Measurements from ENCODE around the gene CYREN.
"Not testable (repeated sequence)": the region's sequence is repeated elsewhere in the genome, so short reads cannot be mapped to it uniquely, and the experiment has no call there.

CYREN gene

DNA sequence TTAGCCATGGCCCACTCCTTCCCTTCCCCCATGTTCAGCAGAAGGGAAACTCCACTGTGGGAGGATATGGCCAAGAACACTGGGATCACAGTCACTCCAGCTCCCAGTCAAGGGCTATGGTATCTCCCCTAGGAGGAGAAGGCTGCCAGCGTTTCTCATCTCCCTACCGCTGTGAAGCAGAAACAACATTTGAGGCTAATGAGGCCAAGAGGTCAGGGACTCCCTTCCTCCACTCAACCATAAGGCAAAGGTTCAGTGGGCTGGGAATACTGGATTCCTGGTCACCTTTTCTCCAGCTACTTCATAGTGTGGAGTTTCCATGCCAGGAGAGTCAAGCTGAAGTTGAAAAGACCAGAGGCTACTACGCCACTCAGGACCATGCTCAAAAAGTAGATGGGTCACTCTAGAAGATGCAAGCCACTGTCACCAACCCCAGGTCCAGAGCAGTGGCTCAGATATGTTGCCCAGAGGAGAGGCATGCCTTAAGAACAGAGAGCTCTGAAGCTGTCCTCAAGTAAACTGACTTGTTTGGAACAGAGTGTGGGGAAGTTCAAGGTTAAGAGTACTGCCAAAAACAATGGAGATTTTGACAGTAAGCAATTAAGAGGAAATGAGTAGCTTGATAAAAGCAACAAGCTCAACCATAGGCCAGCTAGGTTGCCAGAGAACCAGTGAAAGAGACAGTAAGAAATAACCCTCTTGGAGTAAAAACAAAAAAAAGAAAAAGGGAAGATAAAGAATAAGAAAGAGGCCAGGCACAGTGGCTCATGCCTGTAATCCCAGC is 26.4 kb downstream of the CYREN start:
- H2AFZ ChIP-seq (ENCODE audit: low read length, unreplicated experiment) = no peak overlapping the region

DNA sequence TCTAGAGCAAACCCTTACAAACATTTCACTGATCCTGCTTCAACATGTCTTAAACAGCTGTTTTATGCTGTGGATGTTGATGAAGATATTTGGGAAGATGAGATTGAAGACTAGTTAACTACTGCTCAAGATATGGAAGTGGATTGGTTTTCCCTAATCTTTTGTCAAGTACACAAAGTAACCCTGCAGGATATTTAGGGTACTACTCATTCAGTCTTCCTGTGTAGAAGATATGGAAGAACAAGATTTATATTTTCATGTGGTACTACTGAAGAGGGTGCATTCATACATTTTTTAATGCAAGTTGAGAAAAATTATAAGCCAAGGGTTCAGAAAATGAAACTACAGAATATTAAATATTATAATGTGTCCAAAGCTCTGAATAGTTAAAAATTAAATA is 40.9 kb downstream of the CYREN start:
- Histone ChIP-seq H3K4me1 (ENCODE audit: control insufficient read depth, insufficient read depth, low read length, unreplicated experiment) (no peaks in the 10 kb centered on the region), H3K79me2 (ENCODE audit: control insufficient read depth, insufficient read depth, low read length, unreplicated experiment) (no peaks in the 10 kb centered on the region), H2AFZ (ENCODE audit: low read length, unreplicated experiment) (no peak overlapping the region), H3K27me3 (ENCODE audit: insufficient read depth, low read length) (peaks cover 5% of the 10 kb centered on the region; the same call in 1 of the 2 replicates), H3K4me3 (ENCODE audit: low read depth, low read length) (no peak overlapping the region), H3K36me3 (ENCODE audit: insufficient read depth, low read length) (no peaks in the 10 kb centered on the region; the same call in 1 of the 2 replicates), H3K27ac (ENCODE audit: low read depth, low read length) (no peak overlapping the region)

More for the DNA sequence above, 26.4 kb downstream of the CYREN start:
- Histone ChIP-seq H3K4me3 (ENCODE audit: low read depth, low read length) (no peak overlapping the region), H3K36me3 (ENCODE audit: insufficient read depth, low read length) (no peaks in the 10 kb centered on the region), H3K27ac (ENCODE audit: low read depth, low read length) (no peak overlapping the region), H3K27me3 (ENCODE audit: insufficient read depth, low read length) (no peaks in the 10 kb centered on the region), H3K79me2 (ENCODE audit: control insufficient read depth, insufficient read depth, low read length, unreplicated experiment) (peaks cover 8% of the 10 kb centered on the region), H3K4me1 (ENCODE audit: control insufficient read depth, insufficient read depth, low read length, unreplicated experiment) (peaks cover 5% of the 10 kb centered on the region)

DNA sequence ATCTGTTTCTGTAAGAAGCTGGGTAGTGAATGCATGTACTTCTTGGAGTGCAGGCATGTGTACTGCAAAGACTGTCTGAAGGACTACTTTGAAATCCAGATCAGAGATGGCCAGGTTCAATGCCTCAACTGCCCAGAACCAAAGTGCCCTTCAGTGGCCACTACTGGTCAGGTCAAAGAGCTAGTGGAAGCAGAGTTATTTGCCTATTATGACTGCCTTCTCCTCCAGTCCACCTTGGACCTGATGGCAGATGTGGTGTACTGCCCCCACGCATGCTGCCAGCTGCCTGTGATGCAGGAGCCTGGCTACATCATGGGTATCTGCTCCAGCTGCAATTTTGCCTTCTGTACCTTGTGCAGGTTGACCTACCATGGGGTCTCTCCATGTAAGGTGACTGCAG is 41.6 kb downstream of the CYREN start:
- Histone ChIP-seq H3K4me3 (ENCODE audit: low read depth, low read length) (no peak overlapping the region), H2AFZ (ENCODE audit: low read length, unreplicated experiment) (no peak overlapping the region), H3K27ac (ENCODE audit: low read depth, low read length) (no peak overlapping the region), H3K79me2 (ENCODE audit: control insufficient read depth, insufficient read depth, low read length, unreplicated experiment) (no peaks in the 10 kb centered on the region), H3K27me3 (ENCODE audit: insufficient read depth, low read length) (peaks cover 5% of the 10 kb centered on the region; the same call in 1 of the 2 replicates), H3K36me3 (ENCODE audit: insufficient read depth, low read length) (no peaks in the 10 kb centered on the region; the same call in 1 of the 2 replicates), H3K4me1 (ENCODE audit: control insufficient read depth, insufficient read depth, low read length, unreplicated experiment) (no peaks in the 10 kb centered on the region)

DNA sequence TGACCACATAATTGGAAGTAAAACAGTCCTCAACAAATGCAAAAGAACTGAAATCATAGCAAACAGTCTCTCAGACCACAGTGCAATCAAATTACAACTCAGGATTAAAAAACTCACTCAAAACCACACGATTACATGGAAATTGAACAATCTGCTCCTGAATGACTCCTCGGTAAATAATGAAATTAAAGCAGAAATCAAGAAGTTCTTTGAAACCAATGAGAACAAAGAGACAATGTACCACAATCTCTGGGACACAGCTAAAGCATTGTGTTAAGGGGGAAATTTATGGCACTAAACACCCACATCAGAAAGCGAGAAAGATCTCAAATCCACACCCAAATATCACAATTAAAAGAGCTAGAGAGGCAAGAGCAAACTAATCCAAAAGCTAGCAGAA is 45.9 kb downstream of the CYREN start:
- H3K27ac ChIP-seq (ENCODE audit: low read depth, low read length); H3K36me3 ChIP-seq (ENCODE audit: insufficient read depth, low read length); H2AFZ ChIP-seq (ENCODE audit: low read length, unreplicated experiment); H3K79me2 ChIP-seq (ENCODE audit: control insufficient read depth, insufficient read depth, low read length, unreplicated experiment); H3K27me3 ChIP-seq (ENCODE audit: insufficient read depth, low read length); H3K4me3 ChIP-seq (ENCODE audit: low read depth, low read length); H3K4me1 ChIP-seq (ENCODE audit: control insufficient read depth, insufficient read depth, low read length, unreplicated experiment): not testable (repeated sequence)

DNA sequence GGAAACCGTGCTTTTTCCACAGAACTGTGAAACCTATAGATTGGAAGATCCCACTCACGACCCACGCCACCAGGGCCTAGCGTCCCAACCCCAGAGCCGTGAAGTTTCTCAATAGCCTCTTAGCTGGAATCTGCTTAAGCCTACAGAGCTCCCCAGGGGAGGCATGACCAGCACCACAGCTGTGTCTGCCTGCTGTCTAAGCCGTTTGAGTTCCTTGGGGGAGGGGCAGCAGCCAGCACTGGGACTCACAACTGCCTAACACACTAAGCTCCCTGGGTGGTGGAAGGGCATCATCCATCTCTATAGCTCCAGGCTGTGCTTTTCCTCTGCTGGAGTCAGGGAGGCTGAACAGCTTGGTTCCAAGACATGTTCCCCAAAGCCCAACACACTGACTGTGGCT is 48.6 kb downstream of the CYREN start:
- Histone ChIP-seq H3K27ac (ENCODE audit: low read depth, low read length) (no peak overlapping the region), H3K27me3 (ENCODE audit: insufficient read depth, low read length) (peaks cover 5% of the 10 kb centered on the region; the same call in 1 of the 2 replicates), H3K4me3 (ENCODE audit: low read depth, low read length) (no peak overlapping the region), H2AFZ (ENCODE audit: low read length, unreplicated experiment) (no peak overlapping the region), H3K36me3 (ENCODE audit: insufficient read depth, low read length) (no peaks in the 10 kb centered on the region), H3K79me2 (ENCODE audit: control insufficient read depth, insufficient read depth, low read length, unreplicated experiment) (no peaks in the 10 kb centered on the region), H3K4me1 (ENCODE audit: control insufficient read depth, insufficient read depth, low read length, unreplicated experiment) (no peaks in the 10 kb centered on the region)

DNA sequence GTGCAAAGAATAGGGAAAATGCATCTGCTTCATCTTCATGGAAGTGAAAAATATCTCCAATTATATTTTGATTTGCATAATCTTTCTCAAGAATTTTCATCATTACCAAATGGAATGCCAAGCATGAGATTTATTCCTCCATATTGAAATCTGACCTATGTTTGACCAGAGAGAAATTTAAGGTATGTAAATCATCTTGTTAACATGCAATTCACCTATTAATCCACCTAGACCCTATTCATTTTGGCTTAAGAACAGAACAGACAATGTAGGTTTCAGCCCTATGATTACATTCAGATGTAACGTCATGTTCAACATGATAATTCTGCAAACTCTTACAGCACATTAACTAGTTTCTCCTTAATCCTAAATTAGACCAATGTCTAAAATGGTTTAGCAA is 53.4 kb downstream of the CYREN start:
- no peaks in the 10 kb centered on the region for H3K4me1 ChIP-seq (ENCODE audit: control insufficient read depth, insufficient read depth, low read length, unreplicated experiment)
- no peak overlapping the region for H2AFZ ChIP-seq (ENCODE audit: low read length, unreplicated experiment)
- H3K27me3 ChIP-seq (ENCODE audit: insufficient read depth, low read length) = no peaks in the 10 kb centered on the region
- H3K4me3 ChIP-seq (ENCODE audit: low read depth, low read length) = no peak overlapping the region
- H3K27ac ChIP-seq (ENCODE audit: low read depth, low read length) = no peak overlapping the region
- no peaks in the 10 kb centered on the region for H3K36me3 ChIP-seq (ENCODE audit: insufficient read depth, low read length)
- no peaks in the 10 kb centered on the region for H3K79me2 ChIP-seq (ENCODE audit: control insufficient read depth, insufficient read depth, low read length, unreplicated experiment)
